Measurements from ENCODE around the gene UQCRH.

The UQCRH gene

DNA sequence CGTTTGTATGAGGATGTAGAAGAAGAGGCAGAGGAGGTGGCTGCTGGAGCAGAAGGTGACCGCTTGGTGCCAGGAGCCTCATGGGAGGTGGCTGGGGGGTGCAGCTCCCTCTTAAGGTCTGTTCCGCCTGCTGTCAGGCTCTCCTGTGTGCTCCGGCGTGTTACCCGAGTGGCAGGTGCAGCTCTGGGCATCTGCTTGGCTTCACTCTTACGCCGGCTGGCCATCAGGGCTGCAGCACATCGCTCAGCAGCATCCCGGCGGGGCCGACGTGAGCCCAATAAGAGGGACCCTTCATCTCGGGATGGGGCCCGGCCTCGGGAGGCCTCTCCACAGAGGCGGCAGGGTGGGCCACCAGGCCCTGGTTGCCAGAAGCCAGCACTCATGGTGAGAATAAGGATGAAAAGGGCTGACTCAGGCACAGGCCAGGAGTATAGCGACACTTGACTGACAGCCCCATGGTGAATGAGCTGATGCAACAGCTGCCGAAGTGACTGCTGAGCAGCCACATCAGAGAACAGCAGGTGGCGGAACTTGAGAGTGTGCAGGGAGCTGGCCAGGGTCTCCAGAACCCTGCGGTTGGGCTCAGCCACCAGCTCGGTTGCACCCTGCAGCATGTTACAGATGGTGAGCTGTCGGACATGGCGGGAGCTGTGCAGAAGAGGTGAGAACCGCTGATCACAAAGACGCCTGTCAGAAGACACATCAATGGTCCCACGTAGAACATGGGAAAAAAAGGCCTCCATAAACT, 17.6 kb upstream of the UQCRH start (continued):
- TF ChIP-seq, protein P1, sequence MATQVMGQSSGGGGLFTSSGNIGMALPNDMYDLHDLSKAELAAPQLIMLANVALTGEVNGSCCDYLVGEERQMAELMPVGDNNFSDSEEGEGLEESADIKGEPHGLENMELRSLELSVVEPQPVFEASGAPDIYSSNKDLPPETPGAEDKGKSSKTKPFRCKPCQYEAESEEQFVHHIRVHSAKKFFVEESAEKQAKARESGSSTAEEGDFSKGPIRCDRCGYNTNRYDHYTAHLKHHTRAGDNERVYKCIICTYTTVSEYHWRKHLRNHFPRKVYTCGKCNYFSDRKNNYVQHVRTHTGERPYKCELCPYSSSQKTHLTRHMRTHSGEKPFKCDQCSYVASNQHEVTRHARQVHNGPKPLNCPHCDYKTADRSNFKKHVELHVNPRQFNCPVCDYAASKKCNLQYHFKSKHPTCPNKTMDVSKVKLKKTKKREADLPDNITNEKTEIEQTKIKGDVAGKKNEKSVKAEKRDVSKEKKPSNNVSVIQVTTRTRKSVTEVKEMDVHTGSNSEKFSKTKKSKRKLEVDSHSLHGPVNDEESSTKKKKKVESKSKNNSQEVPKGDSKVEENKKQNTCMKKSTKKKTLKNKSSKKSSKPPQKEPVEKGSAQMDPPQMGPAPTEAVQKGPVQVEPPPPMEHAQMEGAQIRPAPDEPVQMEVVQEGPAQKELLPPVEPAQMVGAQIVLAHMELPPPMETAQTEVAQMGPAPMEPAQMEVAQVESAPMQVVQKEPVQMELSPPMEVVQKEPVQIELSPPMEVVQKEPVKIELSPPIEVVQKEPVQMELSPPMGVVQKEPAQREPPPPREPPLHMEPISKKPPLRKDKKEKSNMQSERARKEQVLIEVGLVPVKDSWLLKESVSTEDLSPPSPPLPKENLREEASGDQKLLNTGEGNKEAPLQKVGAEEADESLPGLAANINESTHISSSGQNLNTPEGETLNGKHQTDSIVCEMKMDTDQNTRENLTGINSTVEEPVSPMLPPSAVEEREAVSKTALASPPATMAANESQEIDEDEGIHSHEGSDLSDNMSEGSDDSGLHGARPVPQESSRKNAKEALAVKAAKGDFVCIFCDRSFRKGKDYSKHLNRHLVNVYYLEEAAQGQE (tag by site-specific recombination; IDR thresholded peaks at IDR 0.05) = peak; percentile 90
- TF ChIP-seq ZNF423 (tag by site-specific recombination; IDR thresholded peaks at IDR 0.05) = peak; percentile 47; the same call in 1 of the 2 replicates
- TF ChIP-seq FEZF1 (tag by site-specific recombination; IDR thresholded peaks at IDR 0.05) = peak; percentile 35; the same call in 1 of the 2 replicates
- TF ChIP-seq ZIC2 (tag by site-specific recombination; IDR thresholded peaks at IDR 0.05) = peak; percentile 94
- no peak for TF ChIP-seq ZNF23 (tag by site-specific recombination; IDR thresholded peaks at IDR 0.05; ENCODE audit: borderline replicate concordance)
- no peak for TF ChIP-seq ZNF626 (tag by site-specific recombination; IDR thresholded peaks at IDR 0.05)
- TF ChIP-seq HOXC10 (CRISPR knock-in tag; IDR thresholded peaks at IDR 0.05) = no peak
- TF ChIP-seq SP2 (tag by site-specific recombination; IDR thresholded peaks at IDR 0.05) = no peak
- no peak for TF ChIP-seq PATZ1 (tag by site-specific recombination; IDR thresholded peaks at IDR 0.05)
- TF ChIP-seq HOXD13 (CRISPR knock-in tag; IDR thresholded peaks at IDR 0.05; ENCODE audit: borderline replicate concordance) = no peak

- TF ChIP-seq, protein P2, sequence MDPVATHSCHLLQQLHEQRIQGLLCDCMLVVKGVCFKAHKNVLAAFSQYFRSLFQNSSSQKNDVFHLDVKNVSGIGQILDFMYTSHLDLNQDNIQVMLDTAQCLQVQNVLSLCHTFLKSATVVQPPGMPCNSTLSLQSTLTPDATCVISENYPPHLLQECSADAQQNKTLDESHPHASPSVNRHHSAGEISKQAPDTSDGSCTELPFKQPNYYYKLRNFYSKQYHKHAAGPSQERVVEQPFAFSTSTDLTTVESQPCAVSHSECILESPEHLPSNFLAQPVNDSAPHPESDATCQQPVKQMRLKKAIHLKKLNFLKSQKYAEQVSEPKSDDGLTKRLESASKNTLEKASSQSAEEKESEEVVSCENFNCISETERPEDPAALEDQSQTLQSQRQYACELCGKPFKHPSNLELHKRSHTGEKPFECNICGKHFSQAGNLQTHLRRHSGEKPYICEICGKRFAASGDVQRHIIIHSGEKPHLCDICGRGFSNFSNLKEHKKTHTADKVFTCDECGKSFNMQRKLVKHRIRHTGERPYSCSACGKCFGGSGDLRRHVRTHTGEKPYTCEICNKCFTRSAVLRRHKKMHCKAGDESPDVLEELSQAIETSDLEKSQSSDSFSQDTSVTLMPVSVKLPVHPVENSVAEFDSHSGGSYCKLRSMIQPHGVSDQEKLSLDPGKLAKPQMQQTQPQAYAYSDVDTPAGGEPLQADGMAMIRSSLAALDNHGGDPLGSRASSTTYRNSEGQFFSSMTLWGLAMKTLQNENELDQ (tag by site-specific recombination; IDR thresholded peaks at IDR 0.05; ENCODE audit: low read depth) = no peak
- Histone ChIP-seq H3K4me3 (ENCODE audit: low read depth, low read length) (no peak overlapping the region), H3K27ac (ENCODE audit: extremely low read depth, low read depth, low read length) (no peak overlapping the region), H3K4me1 (ENCODE audit: control insufficient read depth, insufficient read depth, low read length) (no peaks in the 10 kb centered on the region), H3K9me3 (ENCODE audit: control insufficient read depth, insufficient read depth, low read depth, low read length) (no peaks in the 10 kb centered on the region), H3K36me3 (ENCODE audit: control insufficient read depth in 2 of 2, insufficient read depth in 1 of 2, low read length in 2 of 2) (peaks cover 13 to 80% of the 10 kb centered on the region in 2 experiments; a peak in 2 of 3 replicates)
- ChIA-PET POLR2A (no interaction called here), CTCF (interaction anchor here (0.5 kb wide), 1 partner anchor 54 kb away, joined by 3 read pairs; no protein-coding TSS in a partner anchor)
Observed at GRCh38 chr1:46288485-46289133, 14.9 kb upstream of the UQCRH start.

GRCh38 chr1:46289134-46289494, 14.4 kb upstream of the UQCRH start:
- CTCF ChIA-PET = no interaction called here
- Histone ChIP-seq H3K4me1 (ENCODE audit: control insufficient read depth, insufficient read depth, low read length) (no peaks in the 10 kb centered on the region), H3K36me3 (ENCODE audit: control insufficient read depth in 2 of 2, insufficient read depth in 1 of 2, low read length in 2 of 2) (peaks cover 18 to 80% of the 10 kb centered on the region in 2 experiments; a peak in 2 of 3 replicates), H3K4me3 (ENCODE audit: low read depth, low read length) (no peak overlapping the region), H3K27ac (ENCODE audit: extremely low read depth, low read depth, low read length) (no peak overlapping the region), H3K9me3 (ENCODE audit: control insufficient read depth, insufficient read depth, low read depth, low read length) (no peaks in the 10 kb centered on the region)
- POLR2A ChIA-PET = no interaction called here
- 0 out of 2 replicates have a peak, but pooled peaks have one; percentile 25 for TF ChIP-seq ZNF664 (tag by site-specific recombination; IDR thresholded peaks at IDR 0.05)
- no peak for TF ChIP-seq ZNF2 (tag by site-specific recombination; IDR thresholded peaks at IDR 0.05)
